Keratinocyte (primary cell): Measurements from ENCODE around the gene NUMB. TPM values are rescaled to one million over a fixed set of nuclear protein-coding genes. Genes with fewer than 3 reads are reported as not detected.

ENCODE experiments used
- DNase-seq: peaks from one replicate; pipeline ENCODE4 v3.0.0-alpha.2; 2011; ENCODE audit warnings: low read depth, missing footprints, low spot score
- FAIRE-seq: peaks from 2 replicates; lab custom pipeline; 2011; peaks lifted over from hg19 to GRCh38; lab: Jason Lieb, UNC
- H2AFZ ChIP-seq: 2 replicates; pipeline ENCODE4 v1.6.0; 2012; ENCODE audit warnings: low read length, control low read depth, inconsistent platforms; ENCODE audit not compliant: control insufficient read depth
- H3K27ac ChIP-seq: 2 replicates; pipeline ENCODE4 v1.5.1; 2011; ENCODE audit warnings: low read length; ENCODE audit not compliant: control insufficient read depth, insufficient read depth
- H3K27me3 ChIP-seq: 3 replicates; pipeline ENCODE4 v1.6.0; 2011; ENCODE audit warnings: low read length; ENCODE audit not compliant: control insufficient read depth, insufficient read depth; ENCODE audit errors: extremely low read depth
- H3K36me3 ChIP-seq, 2 experiments: 2 replicates in 1 of 2; 3 replicates in 1 of 2; pipeline ENCODE4 v1.5.1; 2011; ENCODE audit warnings: low read length in 2 of 2, mild to moderate bottlenecking in 1 of 2; ENCODE audit not compliant: control insufficient read depth in 2 of 2, insufficient read depth in 2 of 2; ENCODE audit errors: extremely low read depth in 1 of 2
- H3K4me1 ChIP-seq: 3 replicates; pipeline ENCODE4 v1.5.1; 2011; ENCODE audit warnings: low read length; ENCODE audit not compliant: control insufficient read depth, insufficient read depth; ENCODE audit errors: extremely low read depth
- H3K4me2 ChIP-seq: 3 replicates; pipeline ENCODE4 v1.6.0; 2011; ENCODE audit warnings: low read depth, low read length; ENCODE audit not compliant: control insufficient read depth, insufficient read depth; ENCODE audit errors: extremely low read depth
- H3K4me3 ChIP-seq, 3 experiments: fragments of 200-600 bp in 1 of 3; sonication (generic) in 1 of 3; 2 replicates in 2 of 3; 3 replicates in 1 of 3; pipeline ENCODE4 v1.5.1; 2011 to 2016; ENCODE audit warnings: low read length in 3 of 3, mild to moderate bottlenecking in 3 of 3, control low read depth in 2 of 3, inconsistent platforms in 1 of 3, low read depth in 1 of 3, mixed read lengths in 1 of 3, mixed run types in 1 of 3, moderate library complexity in 1 of 3; ENCODE audit not compliant: control insufficient read depth in 2 of 3, insufficient read depth in 2 of 3; ENCODE audit errors: extremely low read depth in 1 of 3
- H3K79me2 ChIP-seq: 2 replicates; pipeline ENCODE4 v1.6.0; 2012; ENCODE audit warnings: low read length; ENCODE audit not compliant: control insufficient read depth, insufficient read depth
- H3K9ac ChIP-seq: 3 replicates; pipeline ENCODE4 v1.6.0; 2011; ENCODE audit warnings: low read length; ENCODE audit not compliant: control insufficient read depth, insufficient read depth; ENCODE audit errors: extremely low read depth
- H3K9me1 ChIP-seq: 3 replicates; pipeline ENCODE4 v1.6.0; 2011; ENCODE audit warnings: low read length; ENCODE audit not compliant: control insufficient read depth, insufficient read depth; ENCODE audit errors: extremely low read depth
- H3K9me3 ChIP-seq: 2 replicates; pipeline ENCODE4 v1.5.1; 2012; ENCODE audit warnings: low read depth, low read length; ENCODE audit not compliant: control insufficient read depth
- H4K20me1 ChIP-seq: 3 replicates; pipeline ENCODE4 v1.6.0; 2011; ENCODE audit warnings: low read length; ENCODE audit not compliant: control insufficient read depth, insufficient read depth; ENCODE audit errors: extremely low read depth
- CTCF ChIP-seq, 3 experiments: IDR thresholded peaks in 1 of 3; conservative IDR thresholded peaks in 1 of 3; optimal IDR thresholded peaks in 1 of 3; 2 replicates in 2 of 3; 3 replicates in 1 of 3; pipeline versions ENCODE3 to v1.5.1; 2011; ENCODE audit warnings: low read length in 3 of 3, mild to moderate bottlenecking in 3 of 3, moderate library complexity in 2 of 3, control low read depth in 1 of 3, inconsistent platforms in 1 of 3; ENCODE audit not compliant: insufficient read depth in 2 of 3; ENCODE audit errors: extremely low read depth in 1 of 3
- EZH2 ChIP-seq: IDR thresholded peaks from one replicate; pipeline ENCODE4 v1.6.1; 2012; ENCODE audit warnings: inconsistent platforms, mild to moderate bottlenecking, low read length, moderate library complexity
- dilution Hi-C: fragments of 300-500 bp; cut with MboI; formaldehyde crosslinking; loops from one replicate; pipeline ENCODE4 v1.7.0; 2020; ENCODE audit warnings: low sequenced_read_pairs; ENCODE audit not compliant: extremely low pct_ligation_motif_present
- polyA plus RNA-seq, 5 experiments: library from polyadenylated mRNA; depleted of rRNA in 3 of 5; stranded (reverse) in 3 of 5; stranded (forward) in 1 of 5; unstranded in 1 of 5; fragments of >200 nt; gene quantifications; 1 replicate in 1 of 5; 2 replicates in 3 of 5; 3 replicates in 1 of 5; pipeline versions ENCODE4 v1.2.1 to v1.2.3, GENCODE V29; 2011 to 2012; ENCODE audit warnings: missing spikeins in 2 of 5, low read depth in 1 of 5, low replicate concordance in 1 of 5

Gene NUMB
- polyA plus RNA-seq, 1 donor (not counting 4 experiments of a cell fraction or from before 2014, with no cell fraction given), result 110 TPM

GRCh38 chr14:73240816-73241480 lies 217.4 kb downstream of the NUMB start:
- Histone ChIP-seq H3K4me1 (peaks cover 42% of the 10 kb centered on the region), H3K9me3 (no peaks in the 10 kb centered on the region), H3K9ac (no peak overlapping the region), H3K27ac (no peak overlapping the region), H4K20me1 (peaks cover 3% of the 10 kb centered on the region), H3K79me2 (no peaks in the 10 kb centered on the region), H3K36me3 (no peaks in the 10 kb centered on the region), H3K4me3 (peak overlapping the region in 1 of 3 experiments; percentile 33), H3K9me1 (peaks cover 3% of the 10 kb centered on the region), H3K4me2 (peak overlapping the region; percentile 45), H2AFZ (no peak overlapping the region), H3K27me3 (peaks cover 46% of the 10 kb centered on the region)
- no peak for DNase-seq
- FAIRE-seq, result no peak
- dilution Hi-C loops, result no loop called here
- TF ChIP-seq CTCF (optimal IDR thresholded peaks at IDR 0.05 in 1 of 3, IDR thresholded peaks at IDR 0.05 in 1 of 3, conservative IDR thresholded peaks at IDR 0.05 in 1 of 3; ENCODE audit: extremely low read depth in 1 of 3, insufficient read depth in 2 of 3, low read length in 3 of 3) (no peak), EZH2 (no peak)

GRCh38 chr14:73239393-73240241 lies 218.7 kb downstream of the NUMB start:
- Histone ChIP-seq H3K4me3 (peak overlapping the region; percentile 1 to 42 (median 40)), H3K4me1 (peaks cover 42% of the 10 kb centered on the region), H3K4me2 (peak overlapping the region; percentile 89), H4K20me1 (peaks cover 3% of the 10 kb centered on the region), H3K27ac (no peak overlapping the region), H2AFZ (no peak overlapping the region), H3K27me3 (peaks cover 58% of the 10 kb centered on the region), H3K9me1 (peaks cover 3% of the 10 kb centered on the region), H3K36me3 (no peaks in the 10 kb centered on the region), H3K79me2 (no peaks in the 10 kb centered on the region), H3K9me3 (no peaks in the 10 kb centered on the region), H3K9ac (peak overlapping the region; percentile 7)
- dilution Hi-C loops, result no loop called here
- no peak for DNase-seq
- TF ChIP-seq EZH2, result no peak
- TF ChIP-seq CTCF (optimal IDR thresholded peaks at IDR 0.05 in 1 of 3, IDR thresholded peaks at IDR 0.05 in 1 of 3, conservative IDR thresholded peaks at IDR 0.05 in 1 of 3; ENCODE audit: extremely low read depth in 1 of 3, insufficient read depth in 2 of 3, low read length in 3 of 3), result peak in 1 of 3 experiments; percentile 21
- FAIRE-seq, result no peak
